ENCODE results near the gene CMTM6.
"Not testable (repeated sequence)": the region's sequence is repeated elsewhere in the genome, so short reads cannot be mapped to it uniquely, and the experiment has no call there.

DNA sequence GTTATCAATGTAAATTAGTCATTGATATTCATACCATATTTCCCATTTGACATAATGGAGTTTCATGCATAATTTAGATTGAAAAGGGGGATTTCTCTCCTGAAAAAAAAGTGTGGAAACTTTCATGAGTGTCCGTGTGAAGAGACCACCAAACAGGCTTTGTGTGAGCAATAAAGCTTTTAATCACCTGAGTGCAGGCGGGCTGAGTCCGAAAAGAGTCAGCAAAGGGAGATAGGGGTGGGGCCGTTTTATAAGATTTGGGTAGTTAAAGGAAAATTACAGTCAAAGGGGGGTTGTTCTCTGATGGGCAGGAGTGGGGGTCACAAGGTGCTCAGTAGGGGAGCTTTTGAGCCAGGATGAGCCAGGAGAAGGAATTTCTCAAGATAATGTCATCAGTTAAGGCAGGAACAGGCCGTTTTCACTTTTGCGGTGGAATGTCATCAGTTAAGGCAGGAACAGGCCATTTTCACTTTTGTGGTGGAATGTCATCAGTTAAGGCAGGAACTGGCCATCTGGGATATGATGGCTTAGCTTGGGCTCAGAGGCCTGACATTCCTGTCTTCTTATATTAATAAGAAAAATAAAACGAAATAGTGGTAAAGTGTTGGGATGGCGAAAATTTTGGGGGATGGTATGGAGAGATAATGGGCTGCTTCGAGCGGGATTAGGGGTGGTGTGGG is 41.7 kb downstream of the CMTM6 start:
- not testable (repeated sequence) for TF ChIP-seq FOXK2 (IDR thresholded peaks at IDR 0.05); ZNF570 (CRISPR knock-in tag; IDR thresholded peaks at IDR 0.05; ENCODE audit: borderline replicate concordance); SIN3A (IDR thresholded peaks at IDR 0.05; ENCODE audit: borderline replicate concordance, low read depth, low read length); NR2F1 (CRISPR knock-in tag; IDR thresholded peaks at IDR 0.05); FOXK1 (CRISPR knock-in tag; IDR thresholded peaks at IDR 0.05; ENCODE audit: borderline replicate concordance, low read depth)
- TF ChIP-seq, protein P1, sequence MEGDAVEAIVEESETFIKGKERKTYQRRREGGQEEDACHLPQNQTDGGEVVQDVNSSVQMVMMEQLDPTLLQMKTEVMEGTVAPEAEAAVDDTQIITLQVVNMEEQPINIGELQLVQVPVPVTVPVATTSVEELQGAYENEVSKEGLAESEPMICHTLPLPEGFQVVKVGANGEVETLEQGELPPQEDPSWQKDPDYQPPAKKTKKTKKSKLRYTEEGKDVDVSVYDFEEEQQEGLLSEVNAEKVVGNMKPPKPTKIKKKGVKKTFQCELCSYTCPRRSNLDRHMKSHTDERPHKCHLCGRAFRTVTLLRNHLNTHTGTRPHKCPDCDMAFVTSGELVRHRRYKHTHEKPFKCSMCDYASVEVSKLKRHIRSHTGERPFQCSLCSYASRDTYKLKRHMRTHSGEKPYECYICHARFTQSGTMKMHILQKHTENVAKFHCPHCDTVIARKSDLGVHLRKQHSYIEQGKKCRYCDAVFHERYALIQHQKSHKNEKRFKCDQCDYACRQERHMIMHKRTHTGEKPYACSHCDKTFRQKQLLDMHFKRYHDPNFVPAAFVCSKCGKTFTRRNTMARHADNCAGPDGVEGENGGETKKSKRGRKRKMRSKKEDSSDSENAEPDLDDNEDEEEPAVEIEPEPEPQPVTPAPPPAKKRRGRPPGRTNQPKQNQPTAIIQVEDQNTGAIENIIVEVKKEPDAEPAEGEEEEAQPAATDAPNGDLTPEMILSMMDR (CRISPR knock-in tag; IDR thresholded peaks at IDR 0.05), result not testable (repeated sequence)
